ENCODE measurements around the gene DTNB. TPM values are rescaled to one million over a fixed set of nuclear protein-coding genes. Genes with fewer than 3 reads are reported as not detected.

DTNB gene
- polyA plus RNA-seq, 1 donor from 2014 or later: 22.5 TPM

DNA sequence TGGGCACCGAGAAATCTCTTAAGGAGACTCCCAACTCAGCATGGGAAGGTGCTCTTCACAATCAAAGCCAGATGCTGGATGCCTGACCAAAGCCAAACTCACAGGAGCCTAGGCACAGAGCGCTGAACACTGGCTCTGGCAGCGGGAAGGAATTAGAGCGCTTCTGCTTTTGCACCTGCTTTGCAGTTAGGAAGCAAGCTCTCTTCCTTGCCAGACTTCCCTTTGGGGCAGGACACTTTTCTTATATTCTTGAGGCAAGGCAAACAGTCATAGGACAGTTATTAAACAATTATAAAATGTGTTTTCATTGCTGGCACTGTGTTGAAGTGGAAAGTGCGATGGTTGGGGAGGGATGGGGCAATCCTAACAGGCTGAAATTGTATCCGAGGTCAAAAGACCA is 252.1 kb downstream of the DTNB start:
- Histone ChIP-seq H4K20me1 (ENCODE audit: insufficient read depth) (no peaks in the 10 kb centered on the region), H3F3A (ENCODE audit: insufficient read depth, low read length, poor library complexity, severe bottlenecking) (no peaks in the 10 kb centered on the region), H3K4me2 (ENCODE audit: low read length) (no peak overlapping the region), H3K36me3 (ENCODE audit: insufficient read depth, low read length) (no peaks in the 10 kb centered on the region), H3K27me3 (ENCODE audit: insufficient read depth, low read depth, low read length) (no peaks in the 10 kb centered on the region), H3K9me2 (ENCODE audit: insufficient read depth, low read length) (no peaks in the 10 kb centered on the region), H3K79me2 (replicated peaks; ENCODE audit: insufficient read depth, low read length) (no peaks in the 10 kb centered on the region), H3K9me3 (ENCODE audit: low read length) (no peaks in the 10 kb centered on the region), H3K9ac (ENCODE audit: low read length) (no peak overlapping the region), H3K4me3 (ENCODE audit: low read length) (no peak overlapping the region), H2AFZ (ENCODE audit: low read depth, low read length) (no peak overlapping the region), H3K27ac (ENCODE audit: low read length) (no peak overlapping the region)
- TF ChIP-seq, protein P1, sequence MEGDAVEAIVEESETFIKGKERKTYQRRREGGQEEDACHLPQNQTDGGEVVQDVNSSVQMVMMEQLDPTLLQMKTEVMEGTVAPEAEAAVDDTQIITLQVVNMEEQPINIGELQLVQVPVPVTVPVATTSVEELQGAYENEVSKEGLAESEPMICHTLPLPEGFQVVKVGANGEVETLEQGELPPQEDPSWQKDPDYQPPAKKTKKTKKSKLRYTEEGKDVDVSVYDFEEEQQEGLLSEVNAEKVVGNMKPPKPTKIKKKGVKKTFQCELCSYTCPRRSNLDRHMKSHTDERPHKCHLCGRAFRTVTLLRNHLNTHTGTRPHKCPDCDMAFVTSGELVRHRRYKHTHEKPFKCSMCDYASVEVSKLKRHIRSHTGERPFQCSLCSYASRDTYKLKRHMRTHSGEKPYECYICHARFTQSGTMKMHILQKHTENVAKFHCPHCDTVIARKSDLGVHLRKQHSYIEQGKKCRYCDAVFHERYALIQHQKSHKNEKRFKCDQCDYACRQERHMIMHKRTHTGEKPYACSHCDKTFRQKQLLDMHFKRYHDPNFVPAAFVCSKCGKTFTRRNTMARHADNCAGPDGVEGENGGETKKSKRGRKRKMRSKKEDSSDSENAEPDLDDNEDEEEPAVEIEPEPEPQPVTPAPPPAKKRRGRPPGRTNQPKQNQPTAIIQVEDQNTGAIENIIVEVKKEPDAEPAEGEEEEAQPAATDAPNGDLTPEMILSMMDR (IDR thresholded peaks at IDR 0.05; ENCODE audit: poor library complexity, severe bottlenecking): no peak
- TF ChIP-seq MXI1 (conservative IDR thresholded peaks at IDR 0.05; ENCODE audit: poor library complexity, severe bottlenecking) (no peak), EZH2 (IDR thresholded peaks at IDR 0.05; ENCODE audit: borderline replicate concordance, insufficient read depth, low read length, poor library complexity, severe bottlenecking) (no peak), RAD21 (conservative IDR thresholded peaks at IDR 0.05) (no peak), TAF1 (IDR thresholded peaks at IDR 0.05; ENCODE audit: low read depth) (no peak), POLR2AphosphoS5 (IDR thresholded peaks at IDR 0.05) (no peak), EP300 (conservative IDR thresholded peaks at IDR 0.05; ENCODE audit: poor library complexity, severe bottlenecking) (no peak), SMC3 (conservative IDR thresholded peaks at IDR 0.05; ENCODE audit: poor library complexity) (no peak)
- TF ChIP-seq, protein P2, sequence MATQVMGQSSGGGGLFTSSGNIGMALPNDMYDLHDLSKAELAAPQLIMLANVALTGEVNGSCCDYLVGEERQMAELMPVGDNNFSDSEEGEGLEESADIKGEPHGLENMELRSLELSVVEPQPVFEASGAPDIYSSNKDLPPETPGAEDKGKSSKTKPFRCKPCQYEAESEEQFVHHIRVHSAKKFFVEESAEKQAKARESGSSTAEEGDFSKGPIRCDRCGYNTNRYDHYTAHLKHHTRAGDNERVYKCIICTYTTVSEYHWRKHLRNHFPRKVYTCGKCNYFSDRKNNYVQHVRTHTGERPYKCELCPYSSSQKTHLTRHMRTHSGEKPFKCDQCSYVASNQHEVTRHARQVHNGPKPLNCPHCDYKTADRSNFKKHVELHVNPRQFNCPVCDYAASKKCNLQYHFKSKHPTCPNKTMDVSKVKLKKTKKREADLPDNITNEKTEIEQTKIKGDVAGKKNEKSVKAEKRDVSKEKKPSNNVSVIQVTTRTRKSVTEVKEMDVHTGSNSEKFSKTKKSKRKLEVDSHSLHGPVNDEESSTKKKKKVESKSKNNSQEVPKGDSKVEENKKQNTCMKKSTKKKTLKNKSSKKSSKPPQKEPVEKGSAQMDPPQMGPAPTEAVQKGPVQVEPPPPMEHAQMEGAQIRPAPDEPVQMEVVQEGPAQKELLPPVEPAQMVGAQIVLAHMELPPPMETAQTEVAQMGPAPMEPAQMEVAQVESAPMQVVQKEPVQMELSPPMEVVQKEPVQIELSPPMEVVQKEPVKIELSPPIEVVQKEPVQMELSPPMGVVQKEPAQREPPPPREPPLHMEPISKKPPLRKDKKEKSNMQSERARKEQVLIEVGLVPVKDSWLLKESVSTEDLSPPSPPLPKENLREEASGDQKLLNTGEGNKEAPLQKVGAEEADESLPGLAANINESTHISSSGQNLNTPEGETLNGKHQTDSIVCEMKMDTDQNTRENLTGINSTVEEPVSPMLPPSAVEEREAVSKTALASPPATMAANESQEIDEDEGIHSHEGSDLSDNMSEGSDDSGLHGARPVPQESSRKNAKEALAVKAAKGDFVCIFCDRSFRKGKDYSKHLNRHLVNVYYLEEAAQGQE (IDR thresholded peaks at IDR 0.05; ENCODE audit: borderline replicate concordance): no peak

DNA sequence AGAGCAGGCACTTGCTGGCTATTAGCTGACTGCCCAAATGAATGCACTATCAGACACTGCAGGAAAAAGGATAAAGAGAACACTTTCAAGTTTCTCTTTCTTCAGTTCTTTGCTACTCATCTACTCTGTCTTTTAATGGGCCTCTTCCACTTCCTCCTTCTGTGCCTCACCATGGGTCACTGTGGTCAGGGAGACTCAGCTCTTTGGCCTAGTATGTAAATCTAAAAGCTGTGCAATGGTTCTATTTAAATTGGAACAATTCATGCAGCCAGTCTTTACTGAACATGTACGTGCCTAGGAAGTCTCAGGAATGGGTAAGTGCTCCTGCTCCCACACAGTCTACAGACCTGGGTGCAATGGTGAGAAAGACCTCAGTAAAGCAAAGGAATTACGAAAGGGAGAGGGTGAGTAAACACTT is 252.5 kb downstream of the DTNB start:
- H3K36me3 ChIP-seq (ENCODE audit: insufficient read depth, low read length): no peaks in the 10 kb centered on the region
- no peak overlapping the region for H3K9ac ChIP-seq (ENCODE audit: low read length)

More for the DNA sequence above, 252.5 kb downstream of the DTNB start:
- TF ChIP-seq RAD21 (conservative IDR thresholded peaks at IDR 0.05) (no peak), EP300 (conservative IDR thresholded peaks at IDR 0.05; ENCODE audit: poor library complexity, severe bottlenecking) (no peak), TAF1 (IDR thresholded peaks at IDR 0.05; ENCODE audit: low read depth) (no peak), MXI1 (conservative IDR thresholded peaks at IDR 0.05; ENCODE audit: poor library complexity, severe bottlenecking) (no peak)
- TF ChIP-seq, protein P1 (IDR thresholded peaks at IDR 0.05; ENCODE audit: poor library complexity, severe bottlenecking): no peak
- TF ChIP-seq, protein P2 (IDR thresholded peaks at IDR 0.05; ENCODE audit: borderline replicate concordance): no peak
- no peaks in the 10 kb centered on the region for H3K9me3 ChIP-seq (ENCODE audit: low read length)
- no peaks in the 10 kb centered on the region for H3K9me2 ChIP-seq (ENCODE audit: insufficient read depth, low read length)
- H2AFZ ChIP-seq (ENCODE audit: low read depth, low read length): no peak overlapping the region
- no peak overlapping the region for H3K4me2 ChIP-seq (ENCODE audit: low read length)
- no peaks in the 10 kb centered on the region for H4K20me1 ChIP-seq (ENCODE audit: insufficient read depth)
- no peaks in the 10 kb centered on the region for H3K27me3 ChIP-seq (ENCODE audit: insufficient read depth, low read depth, low read length)
- no peak overlapping the region for H3K27ac ChIP-seq (ENCODE audit: low read length)
- H3F3A ChIP-seq (ENCODE audit: insufficient read depth, low read length, poor library complexity, severe bottlenecking): no peaks in the 10 kb centered on the region
- H3K4me3 ChIP-seq (ENCODE audit: low read length): no peak overlapping the region
- H3K79me2 ChIP-seq (replicated peaks; ENCODE audit: insufficient read depth, low read length): no peaks in the 10 kb centered on the region
